Kidney (tissue), 14 donors: ENCODE measurements around the gene GFAP. TPM values are rescaled to one million over a fixed set of nuclear protein-coding genes. Genes with fewer than 3 reads are reported as not detected.

Experiments
- DNase-seq, 5 donors: peaks; one replicate each; pipeline ENCODE4 v3.0.0-alpha.2; 2013 to 2020
- FAIRE-seq: peaks from 2 replicates; lab custom pipeline; 2012; peaks lifted over from hg19 to GRCh38; lab: Jason Lieb, UNC
- H3K27ac ChIP-seq, 2 donors: one replicate each; pipeline ENCODE4 v1.7.0; 2013; ENCODE audit warnings: low read depth in 2 of 2, low read length in 2 of 2, inconsistent platforms in 1 of 2
- H3K27me3 ChIP-seq: one replicate; pipeline ENCODE4 v1.7.1; 2013; ENCODE audit warnings: low read length, inconsistent platforms; ENCODE audit not compliant: control insufficient read depth, insufficient read depth
- H3K36me3 ChIP-seq, 3 donors: one replicate each; pipeline versions ENCODE4 v1.7.0 to v1.7.1; 2013; ENCODE audit warnings: low read length in 3 of 3, control low read depth in 1 of 3, inconsistent platforms in 1 of 3; ENCODE audit not compliant: insufficient read depth in 3 of 3, control insufficient read depth in 2 of 3
- H3K4me1 ChIP-seq, 3 donors: one replicate each; pipeline versions ENCODE4 v1.7.0 to v1.7.1; 2013; ENCODE audit warnings: low read length in 3 of 3, inconsistent platforms in 1 of 3, low read depth in 1 of 3; ENCODE audit not compliant: control insufficient read depth in 2 of 3, insufficient read depth in 2 of 3
- H3K4me3 ChIP-seq, 3 donors: one replicate each; pipeline versions ENCODE4 v1.7.0 to v1.8.1; 2013; ENCODE audit warnings: low read length in 3 of 3, control low read depth in 1 of 3, inconsistent platforms in 1 of 3
- H3K9ac ChIP-seq, 3 donors: one replicate each; pipeline versions ENCODE4 v1.7.0 to v1.7.1; 2013; ENCODE audit warnings: low read length in 3 of 3, control low read depth in 1 of 3, inconsistent platforms in 1 of 3
- H3K9me3 ChIP-seq, 3 donors: one replicate each; pipeline versions ENCODE4 v1.7.0 to v1.7.1; 2013; ENCODE audit warnings: low read length in 3 of 3, control low read depth in 1 of 3, inconsistent platforms in 1 of 3; ENCODE audit not compliant: control insufficient read depth in 2 of 3, insufficient read depth in 1 of 3
- CTCF ChIP-seq: IDR thresholded peaks from 3 replicates; pipeline ENCODE4 v1.5.1; 2012; ENCODE audit warnings: mild to moderate bottlenecking, moderate library complexity, borderline replicate concordance; ENCODE audit not compliant: insufficient read depth; ENCODE audit errors: extremely low read depth
- intact Hi-C: fragments of 100-400 bp; cut with DNase I; formaldehyde crosslinking; loops from one replicate; pipeline ENCODE4 v1.11.1; 2022
- polyA plus RNA-seq: library from polyadenylated mRNA; stranded (reverse); fragments of 350-450 nt; fragmentation: Illumina TruSeq; extraction: RNeasy Lipid Tissue Mini Kit (QIAGEN cat#74804); gene quantifications from one replicate; pipeline ENCODE4 v1.2.3, GENCODE V29; 2014; ENCODE audit warnings: low read depth, low replicate concordance; ENCODE audit not compliant: insufficient read depth
- total RNA-seq: library from RNA; stranded (reverse); fragmentation: NEBNext Ultra II Directional; extraction: Animal tissue kit (Norgen Biotek cat#: 25700); gene quantifications from one replicate; pipeline ENCODE4 v1.2.1, GENCODE V29; 2021
- donor health status: control.
- donor health status: control.
- donor health status: control.
- donor health status: control.
- donor health status: control.
- donor health status: DM: yes; HTN: yes; CAD: no.
- donor health status: Normal renal cell carcinoma (clear cell type).

The GFAP gene
- total and polyA plus RNA-seq, 2 donors from 2014 or later: 1.4 to 2.3 TPM

GRCh38 chr17:44899074-44899782, 16.1 kb downstream of the GFAP start, which contains the start of gene EFTUD2:
EFTUD2 (minus strand) TSS chr17:44899445; CDS start chr17:44894521, 4,924 bp downstream.
- peak within 1 kb of the TSS; percentile 82 to 99 (median 84) for H3K9ac ChIP-seq
- H3K9me3 ChIP-seq: no peaks in the 10 kb centered on the region
- H3K4me3 ChIP-seq: peak within 1 kb of the TSS; percentile 88 to 99 (median 89)
- no peak for TF ChIP-seq CTCF
- H3K27ac ChIP-seq: peak within 1 kb of the TSS; percentile 96 to 99
- FAIRE-seq (no peak), DNase-seq (peak; percentile 93 to 97 (median 95))
- intact Hi-C loops: no loop called here
- peaks cover 0 to 12% (median 6%) of the 10 kb centered on the region in 3 donors for H3K4me1 ChIP-seq
- no peaks in the 10 kb centered on the region for H3K27me3 ChIP-seq
- H3K36me3 ChIP-seq: peaks cover 0 to 2% (median 0%) of the 10 kb centered on the region in 3 donors

- intact Hi-C loops: no loop called here
- peaks cover 0 to 12% (median 6%) of the 10 kb centered on the region in 3 donors for H3K4me1 ChIP-seq
Measured at GRCh38 chr17:44898768-44899073, 16.6 kb downstream of the GFAP start.

GRCh38 chr17:44894642-44895041, 20.7 kb downstream of the GFAP start:
- FAIRE-seq: no peak
- no peak for DNase-seq
- Histone ChIP-seq H3K36me3 (peaks cover 0 to 12% (median 3%) of the 10 kb centered on the region in 3 donors), H3K4me3 (no peak overlapping the region), H3K4me1 (peaks cover 0 to 4% (median 0%) of the 10 kb centered on the region in 3 donors), H3K9me3 (no peaks in the 10 kb centered on the region), H3K27ac (no peak overlapping the region), H3K27me3 (no peaks in the 10 kb centered on the region), H3K9ac (no peak overlapping the region)
- intact Hi-C loops: no loop called here
- TF ChIP-seq CTCF: no peak

More at GRCh38 chr17:44898768-44899073, 16.6 kb downstream of the GFAP start:
- FAIRE-seq (no peak), DNase-seq (peak in 1 of 5 donors; percentile 51)
- H3K27me3 ChIP-seq: no peaks in the 10 kb centered on the region
- H3K27ac ChIP-seq: peak overlapping the region in 1 of 2 donors; percentile 96
- H3K9ac ChIP-seq: peak overlapping the region; percentile 82 to 99 (median 84)
- no peaks in the 10 kb centered on the region for H3K9me3 ChIP-seq
- H3K4me3 ChIP-seq: peak overlapping the region; percentile 88 to 99 (median 89)
- H3K36me3 ChIP-seq: peaks cover 0 to 2% (median 0%) of the 10 kb centered on the region in 3 donors
- TF ChIP-seq CTCF: no peak
